Measurements from ENCODE around the gene UBXN10.

The UBXN10 gene

GRCh38 chr1:20183035-20183434 lies 2.9 kb upstream of the UBXN10 start:
- DNase-seq (ENCODE audit: low spot score): no peak

- no peak for DNase-seq (ENCODE audit: low spot score)
Measured at GRCh38 chr1:20183616-20184271, 2.2 kb upstream of the UBXN10 start.

GRCh38 chr1:20184481-20184900 lies 1.4 kb upstream of the UBXN10 start:
- DNase-seq (ENCODE audit: low spot score): no peak

- no peak for DNase-seq (ENCODE audit: low spot score)
Measured at GRCh38 chr1:20184997-20185833, 681 bp upstream of the UBXN10 start.

- no peak for DNase-seq (ENCODE audit: low spot score)
Measured at GRCh38 chr1:20187103-20187812, 1.4 kb downstream of the UBXN10 start.

- DNase-seq (ENCODE audit: low spot score): no peak
Measured at GRCh38 chr1:20187813-20188454, 2.0 kb downstream of the UBXN10 start.

GRCh38 chr1:20188455-20188817 lies 2.5 kb downstream of the UBXN10 start:
- no peak for DNase-seq (ENCODE audit: low spot score)

- DNase-seq (ENCODE audit: low spot score): no peak
Measured at GRCh38 chr1:20189664-20190063, 3.8 kb downstream of the UBXN10 start.

GRCh38 chr1:20190256-20191160 lies 4.6 kb downstream of the UBXN10 start:
- no peak for DNase-seq (ENCODE audit: low spot score)

GRCh38 chr1:20191266-20191825 lies 5.5 kb downstream of the UBXN10 start:
- no peak for DNase-seq (ENCODE audit: low spot score)

- no peak for DNase-seq (ENCODE audit: low spot score)
Measured at GRCh38 chr1:20192364-20192763, 6.5 kb downstream of the UBXN10 start.

- DNase-seq (ENCODE audit: low spot score): no peak
Measured at GRCh38 chr1:20192871-20193411, 7.0 kb downstream of the UBXN10 start.

- DNase-seq (ENCODE audit: low spot score): no peak
Measured at GRCh38 chr1:20194224-20194623, 8.3 kb downstream of the UBXN10 start.

- DNase-seq (ENCODE audit: low spot score): peak; percentile 70
Measured at GRCh38 chr1:20194757-20195461, 9.0 kb downstream of the UBXN10 start.

GRCh38 chr1:20195462-20195780 lies 9.5 kb downstream of the UBXN10 start:
- DNase-seq (ENCODE audit: low spot score): no peak

GRCh38 chr1:20197329-20197791 lies 11.5 kb downstream of the UBXN10 start:
- DNase-seq (ENCODE audit: low spot score): no peak

GRCh38 chr1:20198296-20198695 lies 12.4 kb downstream of the UBXN10 start:
- no peak for DNase-seq (ENCODE audit: low spot score)

- DNase-seq (ENCODE audit: low spot score): no peak
Measured at GRCh38 chr1:20198918-20199317, 13.0 kb downstream of the UBXN10 start.

- DNase-seq (ENCODE audit: low spot score): no peak
Measured at GRCh38 chr1:20199403-20199802, 13.5 kb downstream of the UBXN10 start.

GRCh38 chr1:20199840-20200239 lies 13.9 kb downstream of the UBXN10 start:
- DNase-seq (ENCODE audit: low spot score): no peak

Data from iPS-NIHi11 (cell line).